Measurements from ENCODE around the gene FGD1. TPM values are rescaled to one million over a fixed set of nuclear protein-coding genes. Genes with fewer than 3 reads are reported as not detected.
A peak's percentile ranks its signal among the peaks of the same experiment; 100 is the strongest.

Gene FGD1
- total RNA-seq, 2 experiments from 2014 or later: 0.10 to 0.19 TPM

DNA sequence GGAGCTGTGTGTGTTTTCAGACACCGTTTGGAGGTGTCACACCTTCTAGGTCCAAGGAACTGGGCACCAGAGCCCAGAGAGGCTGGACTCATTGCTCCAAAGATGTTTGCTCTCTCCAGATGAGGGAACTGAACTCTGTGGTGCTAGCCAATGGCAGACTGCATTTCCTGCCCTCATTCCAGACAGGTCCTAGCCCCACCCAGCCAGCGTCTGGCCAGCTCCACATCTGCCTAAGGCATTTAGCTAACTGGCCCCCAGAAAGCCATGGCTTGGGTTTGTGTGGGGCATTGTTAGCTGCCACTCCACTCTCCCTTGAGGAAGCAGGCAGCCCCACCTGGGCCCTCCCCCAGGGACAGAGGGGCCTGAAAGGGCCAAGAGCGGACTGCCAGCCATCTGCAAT, 11.4 kb downstream of the FGD1 start:
- DNase-seq: no peak
- Mint-ChIP-seq H3K4me3 (no peak overlapping the region), H3K27me3 (no peaks in the 10 kb centered on the region), H3K27ac (no peak overlapping the region), H3K9me3 (no peaks in the 10 kb centered on the region), H3K36me3 (no peaks in the 10 kb centered on the region), H3K4me1 (no peaks in the 10 kb centered on the region)

DNA sequence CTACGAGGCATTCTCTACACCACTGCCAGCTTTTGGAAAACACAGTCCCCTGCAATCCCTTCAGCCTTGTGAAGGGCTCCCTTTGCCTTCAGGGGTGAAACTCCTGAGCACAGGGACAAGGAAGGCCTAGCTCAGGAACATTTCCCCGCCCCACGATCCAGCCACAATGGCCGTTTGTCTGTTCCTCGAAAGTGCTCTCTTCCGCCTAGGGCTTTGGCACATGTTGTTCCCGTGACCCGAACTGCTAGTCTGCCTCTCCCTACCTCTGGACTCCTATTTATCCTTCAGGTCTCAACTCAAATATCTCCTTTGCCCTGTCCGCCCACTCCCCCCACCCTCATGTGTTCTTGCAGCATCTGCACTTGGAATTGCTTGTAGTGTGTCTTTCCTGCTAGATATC, 12.1 kb downstream of the FGD1 start:
- H3K36me3 Mint-ChIP-seq: no peaks in the 10 kb centered on the region
- DNase-seq: no peak
- H3K4me1 Mint-ChIP-seq: no peaks in the 10 kb centered on the region
- H3K27me3 Mint-ChIP-seq: no peaks in the 10 kb centered on the region
- H3K9me3 Mint-ChIP-seq: no peaks in the 10 kb centered on the region
- no peak overlapping the region for H3K27ac Mint-ChIP-seq
- no peak overlapping the region for H3K4me3 Mint-ChIP-seq

DNA sequence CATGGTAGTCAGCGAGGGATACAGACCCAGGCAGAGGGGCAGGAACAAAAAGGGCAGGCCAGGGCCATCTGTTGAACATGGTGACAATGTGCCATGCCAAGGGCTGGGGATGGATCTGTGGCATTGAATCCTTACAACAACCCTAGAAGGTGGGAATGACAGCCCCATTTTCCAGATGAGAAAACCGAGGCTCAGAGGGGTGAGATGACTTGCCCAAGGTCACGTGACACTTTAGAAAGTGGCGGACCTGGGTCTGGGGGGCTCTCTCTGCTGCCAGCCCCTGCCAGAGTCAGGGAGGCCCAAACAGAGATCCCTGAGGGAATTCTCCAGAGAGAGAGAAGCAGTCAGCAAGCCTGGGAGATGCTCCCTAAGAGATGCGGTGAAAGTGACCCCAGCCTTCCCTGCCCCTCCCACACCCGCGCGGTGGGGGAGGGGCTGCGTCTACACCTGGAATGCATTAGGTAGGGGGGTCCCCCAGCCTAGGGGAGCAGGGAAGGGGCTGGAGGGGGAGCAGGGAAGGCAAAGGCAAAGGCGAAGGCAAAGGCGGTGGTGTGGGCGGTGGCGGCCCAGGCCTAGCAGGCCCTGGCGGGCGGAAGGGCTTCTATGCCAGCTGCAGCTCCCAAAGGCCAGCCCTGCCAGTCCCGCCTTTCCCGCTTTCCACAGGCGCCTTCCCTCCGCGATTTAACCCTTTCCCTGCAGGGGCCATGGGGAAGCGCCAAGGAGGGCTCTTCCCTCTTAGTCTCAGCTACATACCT, 13.0 kb downstream of the FGD1 start:
- Mint-ChIP-seq H3K4me3 (no peak overlapping the region), H3K27ac (no peak overlapping the region), H3K4me1 (no peaks in the 10 kb centered on the region), H3K36me3 (no peaks in the 10 kb centered on the region), H3K9me3 (no peaks in the 10 kb centered on the region), H3K27me3 (no peaks in the 10 kb centered on the region)
- DNase-seq: no peak

DNA sequence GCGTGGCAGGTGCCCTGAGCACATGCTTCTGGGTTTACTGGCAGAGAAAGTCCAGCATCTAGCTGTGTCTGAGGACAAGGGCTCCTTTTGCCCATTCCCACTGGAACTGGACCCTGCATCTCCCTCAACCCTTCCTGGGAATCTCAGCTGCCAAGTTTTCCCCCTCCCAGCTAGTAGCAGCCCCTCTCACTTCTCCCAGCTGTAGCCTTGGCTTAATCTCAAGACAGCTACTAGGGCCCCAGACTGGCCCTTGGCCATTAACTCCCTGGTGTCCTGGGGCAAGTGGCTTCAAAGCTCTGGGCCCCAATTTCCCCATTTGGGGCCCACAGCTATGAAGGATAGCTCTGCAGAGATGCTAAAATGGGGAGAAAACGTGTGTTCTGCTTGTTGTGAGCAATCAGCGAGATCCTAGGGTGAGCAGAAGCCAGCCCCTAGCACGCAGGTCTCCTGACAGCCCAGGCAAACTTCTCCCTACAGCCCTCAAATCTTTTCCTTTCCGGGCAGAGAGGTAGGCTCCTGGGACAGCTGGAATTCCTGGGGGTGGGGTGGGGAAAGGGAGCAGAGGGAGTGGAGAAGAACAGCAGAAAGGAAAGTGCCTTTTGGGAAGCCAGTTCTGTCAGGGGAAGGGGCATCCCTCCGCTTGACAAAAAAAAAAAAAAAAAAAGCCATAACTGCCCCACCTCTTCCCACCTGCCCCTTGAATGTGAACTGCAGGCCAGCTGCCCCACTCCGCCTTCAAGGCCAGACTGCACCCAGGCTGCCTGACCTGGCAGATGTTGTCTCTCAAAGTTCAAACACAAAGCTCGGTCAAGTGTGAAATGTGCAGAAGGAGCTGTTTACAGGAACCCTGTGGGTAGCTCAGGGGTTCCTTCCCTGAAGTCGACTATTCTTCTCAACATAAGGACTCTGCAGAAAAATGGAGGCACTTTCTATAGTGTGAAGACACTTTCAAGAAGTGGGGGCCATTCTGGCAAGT, 16.6 kb downstream of the FGD1 start:
- no peaks in the 10 kb centered on the region for H3K4me1 Mint-ChIP-seq
- H3K27me3 Mint-ChIP-seq: no peaks in the 10 kb centered on the region
- DNase-seq: no peak
- no peak overlapping the region for H3K27ac Mint-ChIP-seq
- no peak overlapping the region for H3K4me3 Mint-ChIP-seq
- H3K36me3 Mint-ChIP-seq: no peaks in the 10 kb centered on the region
- H3K9me3 Mint-ChIP-seq: no peaks in the 10 kb centered on the region

DNA sequence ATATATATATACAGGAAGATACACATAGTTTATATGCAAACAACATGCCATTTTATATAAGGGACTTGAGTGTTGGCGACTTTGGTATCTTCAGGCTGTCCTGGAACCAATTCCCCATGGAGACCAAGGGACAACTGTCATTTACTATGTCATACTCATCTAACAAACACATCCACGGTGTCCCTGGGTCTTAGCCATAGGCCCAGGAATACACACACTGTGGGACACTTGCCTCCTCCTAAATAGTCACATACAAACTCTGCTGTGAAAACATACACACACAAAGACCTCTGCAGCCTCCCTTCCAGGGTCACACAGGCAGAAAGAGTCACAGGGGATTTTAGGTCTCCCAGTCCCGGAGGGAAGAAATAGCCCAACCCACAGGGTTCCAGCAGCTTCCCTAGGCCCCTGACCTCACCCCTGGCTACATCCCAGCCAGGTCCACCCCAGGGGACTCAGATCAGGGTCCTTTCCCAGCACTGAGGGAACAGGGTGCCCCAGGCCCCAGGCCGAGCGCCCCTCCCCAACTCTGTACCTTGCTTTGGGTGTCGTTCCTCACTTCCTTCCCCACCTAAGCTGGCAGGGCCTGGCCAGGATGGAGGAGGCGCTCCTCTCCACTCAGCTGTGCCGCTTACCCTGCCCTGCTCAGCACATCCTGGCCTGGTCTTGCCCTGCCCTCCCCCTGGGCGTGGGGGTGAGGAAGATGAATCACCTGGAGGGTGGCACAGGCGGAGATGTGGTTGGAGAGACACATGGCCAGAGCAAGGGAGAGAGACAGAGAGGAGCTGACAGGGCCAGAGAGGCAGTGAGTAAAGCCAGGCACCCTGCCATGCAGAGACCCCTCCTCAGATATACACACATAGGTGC, 21.8 kb downstream of the FGD1 start:
- Mint-ChIP-seq H3K9me3 (no peaks in the 10 kb centered on the region), H3K4me3 (no peak overlapping the region), H3K4me1 (no peaks in the 10 kb centered on the region), H3K36me3 (no peaks in the 10 kb centered on the region), H3K27ac (no peak overlapping the region), H3K27me3 (no peaks in the 10 kb centered on the region)
- no peak for DNase-seq

DNA sequence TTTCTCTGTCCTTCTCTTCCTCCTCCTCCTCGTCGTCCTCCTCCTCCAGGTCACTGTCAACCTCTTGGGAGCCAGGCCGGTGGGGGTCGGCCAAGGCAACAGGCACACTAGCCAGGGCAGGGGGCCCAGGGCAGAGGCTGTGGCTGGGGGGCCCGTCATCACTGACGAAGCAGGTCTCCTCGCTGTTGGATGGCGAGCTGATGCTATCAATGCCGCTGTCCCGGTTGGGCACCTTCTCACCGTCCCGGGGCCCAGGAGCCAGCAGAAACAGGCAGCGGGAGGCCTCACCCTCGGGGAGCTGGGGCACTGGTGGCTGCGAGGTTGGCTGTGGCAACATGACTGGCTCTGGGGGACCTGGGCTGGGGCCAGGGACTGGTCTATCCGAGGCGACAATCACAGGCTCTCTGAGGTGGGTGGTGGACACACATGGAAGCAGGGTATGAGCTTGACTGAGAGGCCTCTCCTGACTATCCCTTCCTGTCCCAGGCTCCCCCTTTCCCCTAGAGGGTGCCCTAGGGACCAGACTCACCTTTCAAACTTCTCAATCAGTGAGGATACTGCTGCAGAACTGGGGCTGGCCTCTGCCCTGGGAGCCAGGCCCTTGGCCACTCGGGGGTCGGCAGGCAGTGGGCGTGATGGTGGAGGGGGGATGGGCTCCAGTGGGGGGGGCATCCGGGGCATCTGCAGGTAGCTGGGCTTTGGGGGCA, 25.8 kb downstream of the FGD1 start:
- Mint-ChIP-seq H3K4me3 (no peak overlapping the region), H3K4me1 (no peaks in the 10 kb centered on the region), H3K27ac (no peak overlapping the region), H3K27me3 (no peaks in the 10 kb centered on the region), H3K9me3 (no peaks in the 10 kb centered on the region), H3K36me3 (no peaks in the 10 kb centered on the region)
- DNase-seq: no peak

DNA sequence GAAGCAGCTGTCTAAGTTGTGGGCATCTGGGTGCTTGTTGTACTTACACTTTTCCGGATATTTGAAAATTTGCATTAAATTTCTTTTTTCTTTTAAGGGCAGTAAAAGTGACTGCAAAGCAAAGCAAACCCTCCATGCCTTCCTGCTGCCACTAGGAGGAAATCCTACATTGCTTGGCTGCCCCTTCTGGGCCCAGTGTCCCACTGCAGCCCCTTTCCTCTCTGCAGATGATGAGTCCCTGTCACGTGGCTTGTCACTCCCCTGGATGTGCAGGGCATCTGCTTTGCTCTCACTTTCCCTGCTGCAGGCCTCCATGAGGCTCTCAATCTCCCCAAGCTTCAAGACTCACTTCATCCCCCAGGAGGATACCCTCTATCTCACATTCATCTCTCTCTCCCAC, 43.1 kb downstream of the FGD1 start:
- DNase-seq: no peak
- Mint-ChIP-seq H3K36me3 (peaks cover 1% of the 10 kb centered on the region), H3K9me3 (no peaks in the 10 kb centered on the region), H3K27ac (no peak overlapping the region), H3K27me3 (no peaks in the 10 kb centered on the region), H3K4me1 (no peaks in the 10 kb centered on the region), H3K4me3 (no peak overlapping the region)

DNA sequence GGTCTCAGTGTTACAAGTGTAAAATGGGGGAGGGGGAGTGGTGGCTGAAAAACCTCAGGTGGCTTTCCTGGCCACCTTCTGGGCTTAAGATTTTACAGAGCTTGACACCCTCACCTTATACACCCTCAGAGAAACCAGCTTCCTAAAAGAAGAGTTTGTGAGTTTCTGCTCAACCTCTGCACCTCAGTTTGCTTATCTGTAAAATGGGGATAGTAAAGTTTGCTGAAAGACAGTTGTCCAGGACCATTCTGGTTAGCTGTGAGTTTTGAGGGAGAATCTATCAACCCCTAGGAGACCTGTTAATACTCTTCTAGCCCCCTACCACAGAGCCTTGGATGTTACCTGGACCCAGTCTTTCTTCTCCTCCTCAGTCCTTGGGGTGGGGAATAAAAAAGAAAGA, 46.1 kb downstream of the FGD1 start:
- Mint-ChIP-seq H3K27ac (no peak overlapping the region), H3K9me3 (no peaks in the 10 kb centered on the region), H3K4me3 (no peak overlapping the region), H3K4me1 (no peaks in the 10 kb centered on the region), H3K27me3 (no peaks in the 10 kb centered on the region), H3K36me3 (peaks cover 1% of the 10 kb centered on the region)
- DNase-seq: no peak

DNA sequence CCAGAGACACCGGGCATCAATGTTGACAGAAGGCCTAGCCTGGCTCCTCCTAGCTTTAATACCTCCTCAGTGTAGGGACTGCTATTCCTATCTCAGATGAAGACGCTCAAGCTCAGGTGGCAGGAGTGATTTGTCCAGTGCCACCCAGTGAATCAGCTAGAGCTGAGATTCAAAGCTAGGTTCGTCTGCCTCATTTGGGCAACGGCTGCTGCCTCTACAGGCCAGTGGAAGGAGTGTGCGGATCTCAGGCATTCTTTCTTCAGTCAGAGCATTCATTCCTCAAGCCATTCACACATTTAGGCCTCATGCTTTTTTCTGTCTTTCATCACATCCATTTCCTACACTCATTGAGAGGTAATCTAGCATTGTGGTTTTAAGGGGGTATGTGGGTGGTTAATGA, 48.6 kb downstream of the FGD1 start:
- peaks cover 9% of the 10 kb centered on the region for H3K4me1 Mint-ChIP-seq
- H3K36me3 Mint-ChIP-seq: peaks cover 1% of the 10 kb centered on the region
- DNase-seq: no peak
- no peak overlapping the region for H3K4me3 Mint-ChIP-seq
- H3K27me3 Mint-ChIP-seq: no peaks in the 10 kb centered on the region
- no peaks in the 10 kb centered on the region for H3K9me3 Mint-ChIP-seq
- H3K27ac Mint-ChIP-seq: no peak overlapping the region

DNA sequence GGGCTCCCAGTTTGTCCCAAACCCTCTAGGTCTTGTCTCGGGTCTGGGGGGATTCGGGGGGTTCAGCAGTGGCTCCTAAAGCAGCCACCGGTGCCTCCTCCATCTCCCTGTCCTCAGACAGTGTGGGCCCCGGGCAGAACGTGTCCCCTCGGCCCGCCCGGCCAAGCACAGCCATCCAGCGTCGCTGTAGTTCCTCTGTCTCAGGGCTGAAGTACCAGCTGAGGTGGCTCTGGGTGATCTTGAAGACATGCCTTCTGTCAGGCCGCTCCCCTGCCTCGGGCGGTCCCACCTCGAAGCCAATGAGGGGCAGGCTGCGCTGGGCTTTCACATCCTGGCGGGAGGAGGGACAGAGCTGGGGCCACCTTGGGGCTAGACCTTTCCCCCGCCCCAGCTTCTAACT, 50.0 kb downstream of the FGD1 start:
- Mint-ChIP-seq H3K27me3 (no peaks in the 10 kb centered on the region), H3K36me3 (peaks cover 11% of the 10 kb centered on the region), H3K4me1 (peaks cover 20% of the 10 kb centered on the region), H3K9me3 (no peaks in the 10 kb centered on the region), H3K4me3 (no peak overlapping the region), H3K27ac (no peak overlapping the region)
- DNase-seq: no peak

DNA sequence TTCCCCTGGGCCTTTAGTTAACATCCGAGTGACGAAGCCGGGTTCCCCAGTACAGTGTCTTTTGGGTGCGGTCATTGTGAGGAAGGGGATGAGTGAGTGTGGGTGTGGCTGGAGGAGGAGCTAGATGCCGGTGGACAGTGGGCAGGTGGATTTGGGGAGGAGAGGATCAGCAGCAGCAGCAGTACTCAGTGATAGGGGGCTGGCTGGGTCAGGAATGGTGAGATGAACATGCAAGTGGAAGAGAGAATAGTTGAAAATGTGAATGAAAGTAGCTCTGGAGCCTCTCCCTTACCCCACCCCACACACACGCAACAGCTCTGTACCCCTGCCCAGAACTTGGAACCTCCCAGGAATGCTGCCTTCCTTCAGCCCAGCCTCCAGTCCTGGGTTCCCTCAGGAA, 51.3 kb downstream of the FGD1 start:
- no peak for DNase-seq
- H3K27me3 Mint-ChIP-seq: no peaks in the 10 kb centered on the region
- H3K4me1 Mint-ChIP-seq: peaks cover 20% of the 10 kb centered on the region
- H3K36me3 Mint-ChIP-seq: peaks cover 13% of the 10 kb centered on the region
- H3K4me3 Mint-ChIP-seq: no peak overlapping the region
- H3K9me3 Mint-ChIP-seq: no peaks in the 10 kb centered on the region
- H3K27ac Mint-ChIP-seq: peak overlapping the region; percentile 67

DNA sequence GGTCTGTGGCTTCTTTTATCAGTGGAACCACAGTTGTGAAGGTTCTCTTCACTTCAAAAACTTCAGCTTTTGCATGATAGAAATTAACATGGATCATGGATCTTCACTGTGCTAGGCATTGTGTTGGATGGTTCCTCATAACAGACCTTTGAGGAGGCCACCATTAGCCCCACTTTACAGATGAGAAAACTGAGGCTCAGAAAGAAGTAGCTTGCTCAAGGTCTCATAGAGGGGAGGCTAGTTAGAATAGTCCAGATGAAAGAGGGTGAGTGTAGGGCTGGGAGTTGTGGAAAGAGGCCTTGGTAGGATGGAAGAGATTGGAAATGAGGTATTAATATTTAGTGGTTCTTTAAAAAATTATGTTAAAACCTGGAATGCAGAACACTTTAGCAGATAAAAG, 53.2 kb downstream of the FGD1 start:
- Mint-ChIP-seq H3K36me3 (peaks cover 13% of the 10 kb centered on the region), H3K9me3 (no peaks in the 10 kb centered on the region), H3K27me3 (no peaks in the 10 kb centered on the region), H3K4me1 (peaks cover 20% of the 10 kb centered on the region), H3K4me3 (no peak overlapping the region), H3K27ac (peak overlapping the region; percentile 8)
- DNase-seq: no peak

DNA sequence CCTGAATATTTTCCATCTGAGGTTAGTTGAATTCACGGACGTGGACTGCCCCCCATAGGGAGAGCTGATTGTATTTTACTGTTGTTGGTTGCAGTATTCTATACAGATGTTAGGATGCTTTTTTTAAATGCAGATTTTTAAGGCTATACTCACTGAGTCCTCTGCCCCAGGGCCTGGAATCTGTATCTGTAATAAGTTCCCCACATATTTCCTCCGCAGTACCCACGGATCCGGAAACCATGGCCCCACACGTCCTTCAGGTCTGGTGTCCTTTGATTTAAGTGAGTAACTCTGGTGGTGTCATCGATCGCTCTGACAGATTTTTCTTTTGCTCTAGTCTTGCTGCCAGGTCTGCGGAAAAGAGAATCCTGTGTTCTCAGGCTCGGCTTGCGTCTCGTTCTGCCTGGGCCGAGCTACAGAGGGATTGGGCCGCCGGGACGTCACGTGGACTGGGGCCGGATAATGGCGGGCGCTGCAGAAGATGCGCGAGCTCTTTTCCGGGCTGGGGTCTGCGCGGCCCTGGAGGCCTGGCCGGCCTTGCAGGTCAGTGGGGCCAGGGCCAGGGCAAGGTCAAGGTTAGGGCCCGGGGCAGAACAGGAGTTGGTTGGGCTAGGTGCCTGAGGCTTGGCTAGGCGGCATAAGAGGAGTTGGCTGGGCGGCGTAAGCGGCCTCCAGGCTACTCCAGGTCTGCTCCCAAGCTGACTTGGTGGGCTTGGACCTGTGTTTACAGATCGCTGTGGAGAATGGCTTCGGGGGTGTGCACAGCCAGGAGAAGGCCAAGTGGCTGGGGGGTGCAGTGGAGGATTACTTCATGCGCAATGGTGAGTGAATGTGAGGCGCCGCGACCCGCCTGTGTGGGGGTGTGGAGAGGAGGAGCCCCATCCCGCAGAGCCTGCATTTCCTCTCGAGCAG, 55.8 kb downstream of the FGD1 start, which contains the start of gene TSR2:
TSS of gene TSR2 (plus strand) at position 445 of the 912 bp plus-strand sequence. CDS start at position 463, 18 bp downstream.
- Mint-ChIP-seq H3K27ac (peak within 1 kb of the TSS; percentile 88), H3K9me3 (no peaks in the 10 kb centered on the region), H3K4me1 (peaks cover 20% of the 10 kb centered on the region)

More for the DNA sequence above, 55.8 kb downstream of the FGD1 start, which contains the start of gene TSR2:
- no peaks in the 10 kb centered on the region for H3K27me3 Mint-ChIP-seq
- peak within 1 kb of the TSS; percentile 91 for H3K4me3 Mint-ChIP-seq
- peaks cover 13% of the 10 kb centered on the region for H3K36me3 Mint-ChIP-seq
- peak; percentile 80 for DNase-seq

Data from activated naive CD8-positive, alpha-beta T cell treated with anti-CD3 and anti-CD28 coated beads for 36 hours (primary cell).